HG03064 (cell line): Measurements from ENCODE around the gene ERP29.
"Not testable (repeated sequence)": the region's sequence is repeated elsewhere in the genome, so short reads cannot be mapped to it uniquely, and the experiment has no call there.

Experiments used
- ATAC-seq: cut with Tn5 transposase; IDR thresholded peaks from one replicate; pipeline ENCODE4 v1.9.1; 2021; ENCODE audit warnings: low read depth; ENCODE audit not compliant: unreplicated experiment

The ERP29 gene

DNA sequence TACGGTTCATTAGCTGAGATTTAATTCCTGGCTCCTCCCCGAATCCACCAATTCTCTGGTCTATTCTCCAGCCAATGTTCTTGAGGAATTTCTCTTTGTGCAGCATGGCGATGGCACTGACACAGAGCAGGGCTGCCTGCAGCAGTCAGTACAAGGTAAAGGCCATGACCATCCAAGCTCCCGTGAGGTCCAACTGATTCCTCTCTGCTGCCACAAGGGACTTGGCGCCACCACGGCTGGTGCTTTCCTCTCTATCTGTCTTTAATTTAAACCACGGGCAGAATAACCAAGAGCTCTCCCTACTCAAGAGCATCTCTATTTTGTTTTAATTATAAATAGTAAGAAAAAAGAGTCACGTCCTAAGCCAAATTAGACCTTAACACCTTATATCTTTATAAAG is 12.4 kb upstream of the ERP29 start:
- no peak for ATAC-seq

DNA sequence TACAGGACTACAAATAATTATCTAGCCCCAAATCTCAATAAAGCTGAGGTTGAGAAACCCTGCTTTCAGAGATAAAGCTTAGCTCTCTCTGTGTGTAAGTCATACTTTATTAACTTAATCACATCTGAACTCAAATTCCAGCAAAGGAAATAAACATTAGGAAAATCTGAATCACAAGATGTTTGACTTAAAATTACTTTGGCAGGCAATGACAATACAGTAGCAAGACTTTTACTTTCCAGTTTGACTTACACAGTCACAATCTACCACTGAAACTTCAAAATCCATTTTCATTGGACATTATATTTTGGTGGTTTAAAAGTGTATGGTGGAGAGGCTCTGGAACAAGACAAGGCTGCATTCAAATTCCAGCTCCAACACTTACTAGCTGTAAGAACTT is 11.7 kb upstream of the ERP29 start:
- no peak for ATAC-seq

DNA sequence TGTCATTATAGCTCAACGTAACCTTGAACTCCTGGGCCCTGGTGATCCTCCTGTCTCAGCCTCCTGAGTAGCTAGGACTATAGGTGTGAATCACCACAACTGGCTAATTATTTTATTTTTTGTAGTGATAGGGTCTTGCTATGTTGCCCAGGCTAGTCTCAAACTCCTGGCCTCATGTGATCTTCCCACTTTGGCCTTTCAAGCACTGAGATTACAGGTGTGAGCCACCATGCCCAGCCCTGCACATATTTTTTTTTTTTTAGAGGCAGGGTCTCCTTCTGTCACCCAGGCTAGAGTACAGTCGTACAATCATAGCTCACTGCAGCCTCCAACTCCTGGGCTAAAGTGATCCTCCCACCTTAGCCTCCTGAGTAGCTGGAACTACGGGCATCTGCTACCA is 9.2 kb upstream of the ERP29 start:
- no peak for ATAC-seq

DNA sequence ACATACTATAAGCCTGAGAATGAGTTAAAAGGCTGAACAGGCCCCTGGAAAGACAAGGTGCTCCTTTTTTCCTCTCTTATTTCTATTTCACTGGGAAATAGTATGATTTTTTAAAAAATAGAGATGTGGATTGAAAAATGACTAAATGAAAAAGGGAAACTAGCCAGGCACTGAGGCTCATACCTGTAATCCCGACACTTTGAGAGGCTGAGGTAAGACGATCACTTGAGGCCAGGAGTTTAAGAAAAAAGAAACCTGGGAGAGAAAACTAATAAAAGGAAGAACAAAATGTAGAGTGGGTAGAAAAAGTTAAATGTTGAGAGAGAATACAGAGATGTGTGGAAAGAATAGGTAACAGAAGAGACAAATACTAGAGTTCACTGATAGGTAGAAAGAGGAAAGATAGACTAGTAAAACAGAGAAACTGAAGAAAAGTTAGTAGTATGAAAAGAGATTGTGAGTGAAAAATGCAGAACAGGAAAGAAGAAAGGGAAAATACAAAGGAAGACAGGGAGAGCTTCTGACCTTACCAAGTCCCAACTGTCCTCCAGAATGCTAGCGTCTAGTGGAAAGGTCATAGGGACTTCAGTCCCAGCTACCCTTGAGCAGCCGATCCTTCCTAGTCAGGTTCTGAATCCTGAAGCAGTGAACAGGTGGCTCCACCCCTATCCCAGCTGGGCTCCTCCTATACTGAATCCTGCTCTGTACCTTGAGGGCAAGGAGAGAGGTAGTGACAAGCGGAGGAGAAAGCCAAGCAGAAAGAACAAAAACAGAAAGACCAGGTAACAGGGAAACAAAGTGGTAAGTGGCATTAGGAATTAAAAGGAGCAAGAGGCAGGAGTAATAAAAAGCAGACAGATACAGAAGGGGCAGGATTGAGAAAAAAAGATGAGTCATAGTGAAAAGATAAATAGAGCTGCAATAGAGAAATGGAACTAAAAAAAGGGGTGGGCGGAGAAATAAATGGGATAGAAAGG is 7.5 kb upstream of the ERP29 start:
- no peak for ATAC-seq

DNA sequence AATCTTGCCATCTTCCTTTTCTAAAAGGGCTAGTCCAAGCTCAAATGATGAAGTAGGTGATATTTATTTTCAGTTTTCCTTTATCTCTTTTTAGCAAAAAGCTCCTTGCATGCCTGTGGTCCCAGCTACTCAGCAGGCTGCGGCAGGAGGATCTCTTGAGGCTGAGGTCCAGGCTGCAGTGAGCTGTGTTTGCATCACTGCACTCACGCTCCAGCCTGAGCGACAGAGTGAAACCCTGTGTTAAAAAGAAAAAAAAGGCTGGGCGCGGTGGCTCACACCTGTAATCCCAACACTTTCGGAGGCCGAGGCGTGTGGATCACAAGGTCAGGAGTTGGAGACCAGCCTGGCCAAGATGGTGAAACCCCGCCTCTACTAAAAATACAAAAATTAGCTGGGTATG is 5.3 kb upstream of the ERP29 start:
- no peak for ATAC-seq

DNA sequence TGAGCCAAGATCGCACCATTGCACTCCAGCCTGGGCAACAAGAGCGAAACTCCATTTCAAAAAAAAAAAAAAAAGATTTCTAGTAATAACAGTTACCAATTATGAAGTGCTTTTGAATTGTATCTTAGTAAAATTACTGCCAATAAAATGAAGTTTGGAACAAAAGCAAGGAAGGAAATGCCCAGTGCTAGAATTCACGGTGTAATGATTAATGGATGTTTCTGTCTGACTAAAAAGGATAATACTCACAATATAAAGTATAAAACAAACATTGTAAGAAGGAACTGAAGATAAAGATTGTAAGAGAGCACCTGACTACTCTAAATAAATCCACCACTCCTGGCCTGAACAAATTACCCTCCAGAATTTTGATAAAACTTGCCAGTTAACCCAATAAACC is 4.3 kb upstream of the ERP29 start:
- no peak for ATAC-seq

DNA sequence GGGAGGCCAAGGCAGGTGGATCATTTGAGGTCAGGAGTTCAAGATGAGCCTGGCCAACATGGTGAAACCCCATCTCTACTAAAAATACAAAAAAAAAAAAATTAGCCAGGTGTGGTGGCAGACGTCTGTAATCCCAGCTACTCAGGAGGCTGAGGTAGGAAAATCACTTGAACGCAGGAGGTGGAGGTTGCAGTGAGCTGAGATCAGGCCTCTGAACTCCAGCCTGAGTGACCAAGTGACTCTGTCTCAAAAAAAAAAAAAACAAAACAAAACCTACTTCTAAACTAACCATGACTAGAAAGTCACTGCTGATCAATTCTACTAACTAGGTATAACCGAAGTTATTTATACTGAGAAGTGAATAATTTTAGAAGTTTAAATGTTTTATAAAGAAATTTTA is 3.6 kb upstream of the ERP29 start:
- ATAC-seq, result not testable (repeated sequence)

DNA sequence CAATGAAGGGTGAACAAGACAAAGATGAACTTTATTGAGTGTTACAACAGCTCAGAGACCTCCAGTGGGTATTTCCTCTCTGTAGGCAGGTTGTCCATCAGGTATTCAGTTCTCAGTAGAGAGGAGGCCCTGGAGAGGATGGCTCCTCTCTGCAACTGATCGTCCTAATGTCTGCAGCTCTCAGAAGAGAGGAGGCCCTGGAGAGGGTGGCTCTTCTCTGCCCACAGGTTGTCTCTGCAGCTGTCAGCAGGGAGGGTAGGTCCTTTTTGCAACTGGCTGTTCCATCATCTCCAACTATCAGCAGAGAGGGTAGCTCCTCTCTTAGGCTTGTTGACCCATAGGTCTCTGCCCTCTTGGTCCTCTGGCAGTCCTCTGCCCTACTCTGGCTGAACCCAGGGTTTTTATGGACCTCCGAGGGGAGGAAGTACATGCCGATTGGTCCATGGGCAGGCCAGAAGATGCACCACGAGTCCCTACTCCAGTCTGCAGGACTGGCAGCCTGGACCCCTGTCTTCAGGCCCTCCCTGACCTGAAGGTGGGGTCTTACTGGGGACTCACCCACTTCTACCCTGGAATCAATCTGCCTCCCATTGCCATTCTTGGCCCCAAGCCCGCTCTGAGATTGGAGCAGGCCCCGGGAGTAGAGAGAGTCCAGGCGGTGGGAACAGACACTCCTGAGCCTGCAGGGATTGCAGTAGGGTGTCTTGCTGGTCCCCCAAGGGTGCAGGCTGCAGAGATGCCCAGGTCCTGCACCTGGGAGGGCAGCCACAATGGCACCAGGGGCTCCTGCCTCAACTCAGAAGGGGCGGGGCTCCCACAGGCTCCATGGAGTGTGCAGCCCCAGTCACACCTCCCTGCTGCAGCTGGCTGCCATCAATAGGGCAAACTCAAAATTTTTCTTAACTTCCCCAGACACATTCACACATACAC is 2.5 kb upstream of the ERP29 start:
- ATAC-seq, result no peak

DNA sequence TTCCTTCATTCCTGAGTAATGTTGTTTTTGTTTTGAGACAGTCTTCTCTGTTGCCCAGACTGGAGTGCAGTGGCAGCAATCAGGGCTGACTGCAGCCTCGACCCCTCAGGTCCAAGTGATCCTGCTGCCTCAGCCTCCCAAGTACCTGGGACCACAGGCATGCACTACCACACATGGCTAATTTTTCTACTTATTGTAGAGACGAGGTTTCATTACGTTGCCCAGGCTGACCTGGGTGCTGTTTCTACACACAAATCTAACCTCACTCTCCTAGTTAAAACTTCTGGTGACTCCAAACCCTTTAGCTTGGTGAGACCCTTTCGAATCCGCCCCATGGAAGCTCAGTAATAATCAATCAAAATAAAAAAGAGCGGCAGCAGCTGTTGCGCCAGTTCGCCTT is 1.5 kb upstream of the ERP29 start:
- ATAC-seq, result no peak

DNA sequence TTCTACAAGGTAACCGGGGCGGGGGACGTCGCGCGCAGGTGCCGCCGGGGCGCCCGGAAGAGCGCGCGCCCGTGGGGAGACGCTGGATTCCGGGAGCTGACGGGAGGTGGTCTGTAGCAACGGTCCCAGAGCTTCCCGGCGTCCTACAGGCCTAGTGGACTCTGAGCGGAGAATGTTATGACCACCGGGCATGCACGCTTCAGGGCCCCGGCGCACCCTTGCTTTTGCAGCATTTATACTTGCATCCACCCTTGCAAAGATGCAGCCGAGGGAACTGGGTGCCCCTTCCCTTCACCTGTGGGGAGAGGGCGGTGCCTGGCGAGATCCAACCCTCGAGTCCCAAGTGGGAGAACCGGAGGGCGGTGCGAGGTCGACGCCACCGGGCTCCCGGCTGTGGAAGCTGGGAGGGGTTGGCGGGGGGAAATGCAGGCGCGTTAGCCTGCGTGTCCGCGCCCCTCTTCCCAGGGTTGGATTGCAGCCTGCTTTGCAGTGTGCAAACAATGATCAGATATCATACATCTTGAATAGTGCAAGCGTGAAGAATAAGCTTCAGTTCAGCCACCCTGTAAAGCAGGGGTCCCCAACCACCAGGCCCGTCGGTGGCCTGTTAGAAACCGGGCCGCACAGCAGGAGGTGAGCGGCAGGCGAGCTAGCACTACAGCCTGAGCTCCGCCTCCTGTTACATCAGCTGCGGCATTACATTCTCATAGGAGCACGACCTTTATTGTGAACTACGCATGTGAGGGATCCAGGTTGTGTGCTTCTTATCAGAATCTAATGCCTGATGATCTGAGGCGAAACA is 576 bp downstream of the ERP29 start:
- ATAC-seq, result peak; percentile 31

DNA sequence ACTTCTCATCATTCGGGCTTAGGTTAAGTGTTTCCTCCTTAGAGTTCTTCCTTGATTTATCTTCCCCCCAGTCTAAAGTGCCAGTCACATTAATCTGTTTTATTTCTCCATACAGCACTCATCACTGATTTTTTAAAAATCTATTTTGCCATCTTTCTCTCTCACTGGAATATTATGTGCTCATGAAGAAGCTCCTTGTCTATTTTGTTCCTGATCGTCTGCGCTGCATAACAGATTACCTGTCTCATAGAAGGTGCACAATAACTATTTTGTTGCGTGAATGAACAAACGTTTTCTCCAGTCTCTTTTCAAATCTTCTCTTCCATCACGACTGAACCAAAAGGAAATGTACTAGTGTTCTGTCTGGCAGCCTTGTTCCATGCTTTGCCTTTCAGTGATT is 2.7 kb downstream of the ERP29 start:
- no peak for ATAC-seq

DNA sequence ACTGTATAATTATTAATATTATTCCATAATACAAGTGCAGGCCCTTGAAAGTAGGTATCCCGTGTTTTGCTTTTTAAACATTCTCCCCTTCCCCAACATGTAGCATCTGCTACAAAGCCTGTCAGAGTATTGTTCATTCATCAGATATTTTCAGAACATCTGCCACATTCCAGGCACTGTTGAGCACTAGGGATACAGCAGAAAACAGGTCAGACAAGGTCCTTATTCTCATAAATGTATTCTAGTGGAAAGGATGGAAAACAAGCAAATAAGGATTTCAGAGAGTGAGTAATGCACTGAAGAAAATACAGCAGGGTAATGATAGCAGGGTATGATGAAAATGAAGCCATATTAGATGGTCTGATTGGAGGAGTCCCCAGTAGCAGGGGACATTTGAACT is 3.8 kb downstream of the ERP29 start:
- ATAC-seq, result no peak

DNA sequence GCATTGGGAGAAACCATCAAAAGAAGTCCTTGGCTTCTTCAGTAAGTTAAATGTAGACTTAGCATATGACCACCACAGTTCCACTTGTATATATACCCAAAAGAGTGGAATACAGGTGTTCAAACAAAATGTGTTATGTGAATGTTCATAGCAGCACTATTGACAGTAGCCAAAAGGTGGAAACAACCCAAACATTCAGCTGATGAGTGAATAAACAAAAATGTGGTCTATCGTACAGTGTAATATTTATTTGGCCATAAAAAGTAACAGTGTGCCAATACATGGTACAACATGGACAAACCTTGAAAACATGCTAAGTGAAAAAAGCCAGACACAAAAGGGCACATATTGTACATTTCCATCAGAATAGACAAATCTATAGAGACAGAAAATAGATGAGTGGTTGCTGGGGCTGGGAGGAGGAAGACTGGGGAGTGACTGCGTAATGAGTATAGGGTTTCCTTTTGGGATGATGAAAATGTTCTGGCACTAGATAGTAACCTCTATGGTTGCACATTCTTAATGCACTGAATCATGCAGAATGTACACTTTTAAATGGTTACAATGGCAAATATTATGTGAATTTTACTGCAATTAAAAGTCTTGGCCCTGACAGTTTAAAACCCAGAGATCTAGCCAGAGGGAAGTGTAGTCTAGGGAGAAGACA is 5.5 kb downstream of the ERP29 start:
- no peak for ATAC-seq

DNA sequence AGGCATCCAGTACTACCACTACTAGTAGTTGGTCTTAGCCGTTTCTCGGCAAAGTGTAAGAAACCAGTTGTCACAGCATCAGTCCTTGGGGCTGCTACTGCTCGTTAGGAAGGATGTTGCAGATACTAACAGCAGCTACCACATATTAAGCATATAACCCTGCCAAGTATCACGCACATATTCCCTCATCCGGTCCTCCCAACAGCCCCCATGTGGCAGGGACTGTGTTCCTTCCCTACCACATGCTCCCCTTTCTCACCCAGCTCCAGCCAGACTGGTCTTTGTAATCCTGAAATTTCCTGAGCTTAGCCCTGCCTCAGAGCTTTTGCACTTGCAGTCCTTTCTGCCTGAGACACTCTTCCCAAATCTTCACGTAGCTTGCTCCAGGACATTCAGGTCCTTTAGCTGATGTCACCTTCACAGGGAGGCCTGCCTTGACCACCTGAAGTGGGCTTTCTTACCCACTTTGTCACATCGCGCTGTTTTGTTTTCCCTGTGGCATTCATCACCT is 7.8 kb downstream of the ERP29 start:
- no peak for ATAC-seq

DNA sequence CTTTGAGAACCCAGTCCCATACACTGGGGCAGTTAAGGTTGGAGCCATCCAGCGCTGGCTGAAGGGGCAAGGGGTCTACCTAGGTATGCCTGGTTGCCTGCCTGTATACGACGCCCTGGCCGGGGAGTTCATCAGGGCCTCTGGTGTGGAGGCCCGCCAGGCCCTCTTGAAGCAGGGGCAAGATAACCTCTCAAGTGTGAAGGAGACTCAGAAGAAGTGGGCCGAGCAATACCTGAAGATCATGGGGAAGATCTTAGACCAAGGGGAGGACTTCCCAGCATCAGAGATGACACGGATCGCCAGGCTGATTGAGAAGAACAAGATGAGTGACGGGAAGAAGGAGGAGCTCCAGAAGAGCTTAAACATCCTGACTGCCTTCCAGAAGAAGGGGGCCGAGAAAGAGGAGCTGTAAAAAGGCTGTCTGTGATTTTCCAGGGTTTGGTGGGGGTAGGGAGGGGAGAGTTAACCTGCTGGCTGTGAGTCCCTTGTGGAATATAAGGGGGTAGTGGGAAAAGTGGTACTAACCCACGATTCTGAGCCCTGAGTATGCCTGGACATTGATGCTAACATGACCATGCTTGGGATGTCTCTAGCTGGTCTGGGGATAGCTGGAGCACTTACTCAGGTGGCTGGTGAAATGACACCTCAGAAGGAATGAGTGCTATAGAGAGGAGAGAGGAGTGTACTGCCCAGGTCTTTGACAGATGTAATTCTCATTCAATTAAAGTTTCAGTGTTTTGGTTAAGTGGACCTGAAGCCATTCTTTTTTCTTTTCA is 9.2 kb downstream of the ERP29 start:
- ATAC-seq, result no peak

DNA sequence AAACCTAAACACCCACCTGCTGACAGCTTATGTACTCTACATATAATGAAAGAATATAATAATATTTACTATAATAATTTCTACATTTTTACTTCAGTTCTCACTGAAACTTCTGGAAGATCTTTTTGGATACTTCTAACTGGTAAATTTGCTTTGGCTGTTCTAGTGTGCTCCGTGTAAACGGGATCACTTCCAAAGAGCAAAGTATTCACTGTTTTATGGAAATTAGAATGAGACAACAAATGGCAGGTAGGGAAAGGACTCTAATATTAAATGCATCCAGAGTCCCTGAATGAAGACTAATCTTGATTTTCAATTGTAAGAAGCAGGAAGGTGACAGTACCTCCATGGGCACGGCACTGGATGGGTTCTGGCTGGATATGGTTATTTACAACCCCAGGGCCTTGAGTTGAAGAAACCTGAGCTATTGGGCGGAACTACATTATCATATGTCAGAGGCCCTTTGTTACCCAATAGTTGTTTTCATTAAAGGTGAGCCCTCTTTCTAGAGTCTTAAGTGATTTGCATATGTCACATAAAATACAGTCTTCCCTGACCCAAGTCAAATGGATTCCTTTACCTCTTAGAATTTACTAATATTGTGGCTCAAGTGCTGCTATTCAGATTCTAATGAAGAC is 10.7 kb downstream of the ERP29 start:
- ATAC-seq, result no peak

DNA sequence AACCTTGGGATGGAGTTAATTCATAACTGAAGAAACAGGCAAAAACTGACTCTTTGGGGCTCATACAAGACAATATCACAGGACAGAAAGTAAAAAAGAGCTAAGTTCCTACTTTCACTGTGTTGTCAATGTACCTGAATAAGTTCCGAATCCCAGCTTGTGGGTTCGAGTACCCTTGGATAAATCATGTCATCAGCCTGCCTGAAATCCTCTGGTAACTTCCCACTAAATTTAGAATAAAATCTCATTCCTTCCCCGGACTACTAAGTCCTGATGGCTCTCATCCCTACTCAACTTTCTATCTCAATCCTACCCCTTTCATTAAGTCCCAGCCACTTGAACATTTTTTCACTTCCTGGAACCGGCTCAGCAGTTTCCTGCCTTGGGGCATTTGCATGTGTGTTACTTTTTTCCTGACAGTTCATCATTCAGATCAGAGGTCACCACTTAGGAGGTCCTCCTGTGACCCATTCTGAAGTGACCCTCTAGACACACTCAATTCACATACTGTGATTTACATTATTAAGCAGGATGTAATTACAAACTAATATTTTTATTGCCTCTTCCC is 12.7 kb downstream of the ERP29 start:
- ATAC-seq, result no peak

DNA sequence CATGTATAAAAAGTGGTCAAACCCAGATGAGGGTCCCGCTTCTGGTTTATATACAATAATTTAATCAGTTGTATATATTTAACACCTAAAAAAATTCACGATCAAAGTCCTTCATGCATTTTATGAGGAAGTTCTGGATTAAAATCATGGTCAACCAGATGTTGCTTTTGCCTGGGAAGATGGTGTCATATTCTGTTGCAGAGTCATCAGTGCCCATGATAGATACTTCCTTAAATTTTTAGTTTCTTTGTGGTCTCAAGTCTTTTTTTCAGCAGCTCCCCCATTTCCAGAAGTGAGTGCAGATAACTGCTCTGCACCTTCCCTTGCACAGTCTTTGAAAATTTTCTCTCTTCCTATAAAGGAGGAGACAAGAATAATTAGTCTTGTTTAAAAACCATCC is 16.1 kb downstream of the ERP29 start:
- no peak for ATAC-seq
